Measurements from ENCODE around the gene NTN4. TPM values are rescaled to one million over a fixed set of nuclear protein-coding genes. Genes with fewer than 3 reads are reported as not detected.

NTN4 gene
- total RNA-seq, 2 donors from 2014 or later = 79.2 to 118 TPM

GRCh38 chr12:95805864-95806671, 15.5 kb upstream of the NTN4 start:
- WGBS = 45% methylated on average over 5 of the region's 5 CpGs
- no peaks in the 10 kb centered on the region for H3K27me3 ChIP-seq (replicated peaks; ENCODE audit: insufficient read depth)
- H3K4me3 ChIP-seq = no peak overlapping the region
- intact Hi-C loops (cut with DNase I) = no loop called here
- H3K27ac ChIP-seq = peak overlapping the region in 1 of 2 donors; percentile 34
- no peaks in the 10 kb centered on the region for H3K4me1 ChIP-seq (replicated peaks)
- no peak for DNase-seq (ENCODE audit: low spot score)
- no peaks in the 10 kb centered on the region for H3K36me3 ChIP-seq
- H3K9me3 ChIP-seq = no peaks in the 10 kb centered on the region
- TF ChIP-seq POLR2AphosphoS5 (IDR thresholded peaks at IDR 0.05) (peak; percentile 17), CTCF (IDR thresholded peaks at IDR 0.05) (no peak), POLR2A (IDR thresholded peaks at IDR 0.05) (no peak)

- Histone ChIP-seq H3K4me1 (replicated peaks) (no peaks in the 10 kb centered on the region), H3K36me3 (no peaks in the 10 kb centered on the region), H3K27ac (no peak overlapping the region), H3K9me3 (no peaks in the 10 kb centered on the region), H3K27me3 (replicated peaks; ENCODE audit: insufficient read depth) (no peaks in the 10 kb centered on the region), H3K4me3 (no peak overlapping the region)
- no peak for DNase-seq (ENCODE audit: low spot score)
- TF ChIP-seq POLR2AphosphoS5 (IDR thresholded peaks at IDR 0.05) = no peak
- TF ChIP-seq CTCF (IDR thresholded peaks at IDR 0.05) = no peak
- no peak for TF ChIP-seq POLR2A (IDR thresholded peaks at IDR 0.05)
- WGBS = 84% methylated on average over 3 of the region's 3 CpGs
- intact Hi-C loops (cut with DNase I) = no loop called here
Observed at GRCh38 chr12:95804291-95804690, 13.7 kb upstream of the NTN4 start.

GRCh38 chr12:95803817-95804216, 13.3 kb upstream of the NTN4 start:
- intact Hi-C loops (cut with DNase I) = no loop called here
- H3K27me3 ChIP-seq (replicated peaks; ENCODE audit: insufficient read depth) = no peaks in the 10 kb centered on the region
- H3K4me3 ChIP-seq = no peak overlapping the region
- H3K27ac ChIP-seq = no peak overlapping the region
- TF ChIP-seq POLR2A (IDR thresholded peaks at IDR 0.05) (no peak), CTCF (IDR thresholded peaks at IDR 0.05) (no peak), POLR2AphosphoS5 (IDR thresholded peaks at IDR 0.05) (no peak)
- no peaks in the 10 kb centered on the region for H3K4me1 ChIP-seq (replicated peaks)
- DNase-seq (ENCODE audit: low spot score) = no peak
- H3K36me3 ChIP-seq = no peaks in the 10 kb centered on the region
- no peaks in the 10 kb centered on the region for H3K9me3 ChIP-seq
- 57% methylated on average over 1 of the region's 1 CpG for WGBS

- Histone ChIP-seq H3K4me1 (replicated peaks) (no peaks in the 10 kb centered on the region), H3K27ac (peak overlapping the region in 1 of 2 donors; percentile 2), H3K27me3 (replicated peaks; ENCODE audit: insufficient read depth) (no peaks in the 10 kb centered on the region), H3K4me3 (no peak overlapping the region), H3K36me3 (no peaks in the 10 kb centered on the region), H3K9me3 (no peaks in the 10 kb centered on the region)
- DNase-seq (ENCODE audit: low spot score) = peak; percentile 39
- WGBS = 25% methylated on average over 5 of the region's 5 CpGs
- TF ChIP-seq POLR2AphosphoS5 (IDR thresholded peaks at IDR 0.05) (peak; percentile 74), CTCF (IDR thresholded peaks at IDR 0.05) (no peak), POLR2A (IDR thresholded peaks at IDR 0.05) (no peak)
- intact Hi-C loops (cut with DNase I) = no loop called here
Observed at GRCh38 chr12:95802482-95803270, 12.1 kb upstream of the NTN4 start.

Measured in prostate gland (tissue), 2 donors.